Right lobe of liver (tissue), 4 donors: ENCODE results near the gene YBX2.

Experiments used
- POLR2A ChIP-seq: fragments of 450-650 bp; IDR thresholded peaks from one replicate; pipeline ENCODE4 v1.6.1; 2017; ENCODE audit warnings: antibody characterized with exemption, mild to moderate bottlenecking
- TF ChIP-seq, protein P1 (sequence below), 4 donors: fragments of 200-600 bp in 3 of 4; fragments of 450-650 bp in 1 of 4; IDR thresholded peaks; one replicate each; pipeline versions ENCODE4 v1.5.1 to v1.8.0; 2016 to 2022; ENCODE audit warnings: antibody characterized with exemption in 4 of 4, mild to moderate bottlenecking in 2 of 4
- donor health status: DM: no; HTN: no; CAD: no.
- donor health status: DM: no; HTN: no; CAD: no.
- donor health status: DM: no; HTN: yes; CAD: no.

DNA sequence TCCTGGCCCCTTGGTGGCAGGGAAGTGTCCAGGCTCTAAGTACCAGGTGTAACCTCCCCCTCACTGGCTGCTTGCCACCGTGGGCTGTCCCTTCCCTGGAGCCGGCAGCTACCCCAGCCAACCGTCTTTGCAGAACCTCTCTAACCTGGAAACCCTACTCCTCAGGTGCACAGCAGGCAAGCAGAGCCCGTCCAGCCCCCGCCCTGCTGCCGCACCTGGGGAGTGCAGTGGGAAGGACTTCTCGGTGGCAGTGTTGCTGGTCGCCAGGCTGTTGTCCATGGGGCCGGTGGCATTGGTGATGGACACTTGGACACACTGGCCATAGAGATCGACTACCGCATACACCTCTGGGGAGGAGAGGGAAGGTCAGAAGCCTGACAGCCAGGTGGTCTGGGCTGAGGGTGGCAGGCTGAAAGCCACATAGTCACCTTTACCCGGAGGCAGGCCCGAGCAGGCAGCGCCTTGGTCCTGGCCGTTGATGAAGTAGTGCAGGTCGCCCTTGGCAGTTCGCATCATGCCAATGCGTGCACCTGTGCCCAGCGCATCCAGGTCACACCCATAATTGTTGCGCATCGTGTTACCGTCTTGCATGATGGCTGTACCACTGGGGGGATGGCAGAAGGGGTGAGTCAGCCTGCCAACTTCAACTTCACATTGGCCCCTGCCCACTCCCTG is 28.2 kb upstream of the YBX2 start:
- TF ChIP-seq, protein P1, sequence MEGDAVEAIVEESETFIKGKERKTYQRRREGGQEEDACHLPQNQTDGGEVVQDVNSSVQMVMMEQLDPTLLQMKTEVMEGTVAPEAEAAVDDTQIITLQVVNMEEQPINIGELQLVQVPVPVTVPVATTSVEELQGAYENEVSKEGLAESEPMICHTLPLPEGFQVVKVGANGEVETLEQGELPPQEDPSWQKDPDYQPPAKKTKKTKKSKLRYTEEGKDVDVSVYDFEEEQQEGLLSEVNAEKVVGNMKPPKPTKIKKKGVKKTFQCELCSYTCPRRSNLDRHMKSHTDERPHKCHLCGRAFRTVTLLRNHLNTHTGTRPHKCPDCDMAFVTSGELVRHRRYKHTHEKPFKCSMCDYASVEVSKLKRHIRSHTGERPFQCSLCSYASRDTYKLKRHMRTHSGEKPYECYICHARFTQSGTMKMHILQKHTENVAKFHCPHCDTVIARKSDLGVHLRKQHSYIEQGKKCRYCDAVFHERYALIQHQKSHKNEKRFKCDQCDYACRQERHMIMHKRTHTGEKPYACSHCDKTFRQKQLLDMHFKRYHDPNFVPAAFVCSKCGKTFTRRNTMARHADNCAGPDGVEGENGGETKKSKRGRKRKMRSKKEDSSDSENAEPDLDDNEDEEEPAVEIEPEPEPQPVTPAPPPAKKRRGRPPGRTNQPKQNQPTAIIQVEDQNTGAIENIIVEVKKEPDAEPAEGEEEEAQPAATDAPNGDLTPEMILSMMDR (IDR thresholded peaks at IDR 0.05): no peak
- TF ChIP-seq POLR2A: no peak
